GM19397 (cell line): ENCODE results near the gene EPHA10.

Experiments used
- ATAC-seq: cut with Tn5 transposase; IDR thresholded peaks from one replicate; pipeline ENCODE4 v1.9.1; 2021; ENCODE audit warnings: mild to moderate bottlenecking, moderate library complexity; ENCODE audit not compliant: unreplicated experiment

Gene EPHA10

GRCh38 chr1:37764888-37765441 lies at the start of gene EPHA10:
Gene EPHA10, minus strand, starts transcription at chr1:37765120. Its CDS starts 54 bp downstream, at chr1:37765066.
- no peak for ATAC-seq

GRCh38 chr1:37814252-37814651 lies 49.3 kb upstream of the EPHA10 start:
- no peak for ATAC-seq

- no peak for ATAC-seq
Measured at GRCh38 chr1:37813529-37814145, 48.7 kb upstream of the EPHA10 start.

GRCh38 chr1:37811027-37811655 lies 46.2 kb upstream of the EPHA10 start:
- ATAC-seq: no peak

GRCh38 chr1:37809942-37810341 lies 45.0 kb upstream of the EPHA10 start:
- no peak for ATAC-seq

GRCh38 chr1:37808369-37809319 lies 43.7 kb upstream of the EPHA10 start:
- ATAC-seq: peak; percentile 36

GRCh38 chr1:37807555-37808368 lies 42.8 kb upstream of the EPHA10 start, which contains the start of the genes C1orf122 and YRDC:
Gene C1orf122, plus strand, starts transcription at chr1:37807790. Its CDS starts 615 bp downstream, at chr1:37808405.
Gene YRDC, minus strand, starts transcription at chr1:37808208. Its CDS starts 28 bp downstream, at chr1:37808180.
- peak; percentile 92 for ATAC-seq

- no peak for ATAC-seq
Measured at GRCh38 chr1:37807220-37807554, 42.3 kb upstream of the EPHA10 start.

GRCh38 chr1:37802439-37802838 lies 37.5 kb upstream of the EPHA10 start:
- no peak for ATAC-seq

- ATAC-seq: no peak
Measured at GRCh38 chr1:37797750-37798345, 32.9 kb upstream of the EPHA10 start.

- no peak for ATAC-seq
Measured at GRCh38 chr1:37795340-37796125, 30.6 kb upstream of the EPHA10 start.

GRCh38 chr1:37794372-37795339 lies 29.7 kb upstream of the EPHA10 start:
- peak; percentile 29 for ATAC-seq

GRCh38 chr1:37793773-37794371 lies 29.0 kb upstream of the EPHA10 start, which contains the start of gene MANEAL:
Gene MANEAL, plus strand, starts transcription at chr1:37793847. Its CDS starts 336 bp downstream, at chr1:37794183.
- peak; percentile 67 for ATAC-seq

GRCh38 chr1:37792943-37793686 lies 28.2 kb upstream of the EPHA10 start:
- no peak for ATAC-seq

GRCh38 chr1:37782491-37782890 lies 17.6 kb upstream of the EPHA10 start:
- ATAC-seq: no peak

- no peak for ATAC-seq
Measured at GRCh38 chr1:37778654-37779053, 13.7 kb upstream of the EPHA10 start.
